NB4 (cell line): ENCODE results near the gene PSD4.

ENCODE experiments used
- MAX ChIP-seq: IDR thresholded peaks from 2 replicates; pipeline ENCODE4 v1.6.1; 2011; ENCODE audit warnings: low read depth, low read length
- POLR2A ChIP-seq: IDR thresholded peaks from 2 replicates; pipeline ENCODE4 v1.6.1; 2011; ENCODE audit warnings: mild to moderate bottlenecking; ENCODE audit not compliant: insufficient read length; ENCODE audit errors: extremely low read depth
- TF ChIP-seq, protein P1 (sequence below): IDR thresholded peaks from one replicate; pipeline ENCODE4 v1.5.1; 2012; ENCODE audit warnings: low read depth, low read length

DNA sequence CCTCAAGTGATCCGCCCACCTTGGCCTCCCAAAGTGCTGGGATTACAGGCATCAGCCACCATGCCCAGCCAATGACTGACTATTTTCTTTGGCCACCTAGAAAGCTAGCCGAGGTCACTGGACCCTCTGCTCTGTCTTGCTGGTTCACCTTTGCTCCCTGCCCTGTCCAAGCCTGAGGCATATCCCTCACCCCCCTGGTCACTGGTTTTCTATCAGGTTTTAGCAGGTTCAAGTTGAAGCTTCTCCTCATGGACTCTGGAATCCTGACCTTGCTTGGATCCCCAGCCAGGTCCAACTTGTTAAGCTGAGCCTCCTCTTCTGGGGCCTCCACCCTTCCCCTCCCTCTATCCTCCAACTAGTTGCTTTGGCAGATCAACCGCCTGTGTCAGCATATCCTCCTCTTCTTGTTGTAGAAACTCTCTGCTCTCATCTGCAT lies 71.5 kb downstream of the PSD4 start:
- TF ChIP-seq MAX (no peak), POLR2A (no peak)
- TF ChIP-seq, protein P1, sequence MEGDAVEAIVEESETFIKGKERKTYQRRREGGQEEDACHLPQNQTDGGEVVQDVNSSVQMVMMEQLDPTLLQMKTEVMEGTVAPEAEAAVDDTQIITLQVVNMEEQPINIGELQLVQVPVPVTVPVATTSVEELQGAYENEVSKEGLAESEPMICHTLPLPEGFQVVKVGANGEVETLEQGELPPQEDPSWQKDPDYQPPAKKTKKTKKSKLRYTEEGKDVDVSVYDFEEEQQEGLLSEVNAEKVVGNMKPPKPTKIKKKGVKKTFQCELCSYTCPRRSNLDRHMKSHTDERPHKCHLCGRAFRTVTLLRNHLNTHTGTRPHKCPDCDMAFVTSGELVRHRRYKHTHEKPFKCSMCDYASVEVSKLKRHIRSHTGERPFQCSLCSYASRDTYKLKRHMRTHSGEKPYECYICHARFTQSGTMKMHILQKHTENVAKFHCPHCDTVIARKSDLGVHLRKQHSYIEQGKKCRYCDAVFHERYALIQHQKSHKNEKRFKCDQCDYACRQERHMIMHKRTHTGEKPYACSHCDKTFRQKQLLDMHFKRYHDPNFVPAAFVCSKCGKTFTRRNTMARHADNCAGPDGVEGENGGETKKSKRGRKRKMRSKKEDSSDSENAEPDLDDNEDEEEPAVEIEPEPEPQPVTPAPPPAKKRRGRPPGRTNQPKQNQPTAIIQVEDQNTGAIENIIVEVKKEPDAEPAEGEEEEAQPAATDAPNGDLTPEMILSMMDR, result no peak
